Panc1 (cell line): Measurements from ENCODE around the gene PGLYRP2.

Source experiments
- CTCF ChIP-seq: fragments of 450-650 bp; IDR thresholded peaks from 2 replicates; pipeline ENCODE4 v1.5.1; 2017; ENCODE audit warnings: mild to moderate bottlenecking
- POLR2AphosphoS5 ChIP-seq: IDR thresholded peaks from 2 replicates; pipeline ENCODE4 v1.6.1; 2012; ENCODE audit warnings: mild to moderate bottlenecking, low read depth, low read length, moderate library complexity
- REST ChIP-seq, 2 experiments: IDR thresholded peaks; 2 replicates each; pipeline ENCODE4 v1.6.1; 2011 to 2012; ENCODE audit warnings: low read depth in 2 of 2, control low read depth in 1 of 2, low read length in 1 of 2, mild to moderate bottlenecking in 1 of 2, moderate library complexity in 1 of 2; ENCODE audit not compliant: insufficient read depth in 1 of 2
- SIN3A ChIP-seq: IDR thresholded peaks from 2 replicates; pipeline ENCODE4 v1.6.1; 2012; ENCODE audit warnings: low read depth, mild to moderate bottlenecking, low read length, moderate library complexity, borderline replicate concordance; ENCODE audit not compliant: insufficient read depth

GRCh38 chr19:15428956-15429824 lies 50.1 kb downstream of the PGLYRP2 start:
- TF ChIP-seq CTCF: no peak
- no peak for TF ChIP-seq POLR2AphosphoS5
- no peak for TF ChIP-seq SIN3A
- no peak for TF ChIP-seq REST (IDR thresholded peaks at IDR 0.05; ENCODE audit: insufficient read depth in 1 of 2, low read depth in 2 of 2, low read length in 1 of 2)
